Erythroblast (primary cell): ENCODE results near the gene DIAPH3.

Experiments used
- GATA1 ChIP-seq: IDR thresholded peaks from 2 replicates; pipeline ENCODE4 v1.6.1; 2011; ENCODE audit warnings: low read depth, mild to moderate bottlenecking, control low read depth, low read length, moderate library complexity
- POLR2A ChIP-seq: IDR thresholded peaks from 2 replicates; pipeline ENCODE4 v1.6.1; 2011; ENCODE audit warnings: mild to moderate bottlenecking, low read length

- TF ChIP-seq POLR2A: no peak
- TF ChIP-seq GATA1: no peak
Measured at GRCh38 chr13:60139272-60139671, 24.5 kb downstream of the DIAPH3 start.
